OCI-LY1 (cell line): ENCODE data around the gene GLDN.

Experiments used
- EZH2 ChIP-seq: fragments of 200-600 bp; sonication (generic), shearing (Covaris generic); IDR thresholded peaks from 2 replicates; pipeline ENCODE4 v1.8.0; 2017; ENCODE audit warnings: borderline replicate concordance, mixed run types, mild to moderate bottlenecking, antibody characterized with exemption, low read length, moderate library complexity, mixed read lengths
- TF ChIP-seq, protein P1 (sequence below): fragments of 200-600 bp; sonication (generic), shearing (Covaris generic); IDR thresholded peaks from 2 replicates; pipeline ENCODE4 v1.5.1; 2017; ENCODE audit warnings: mild to moderate bottlenecking, antibody characterized with exemption, low read length, moderate library complexity, mixed read lengths

DNA sequence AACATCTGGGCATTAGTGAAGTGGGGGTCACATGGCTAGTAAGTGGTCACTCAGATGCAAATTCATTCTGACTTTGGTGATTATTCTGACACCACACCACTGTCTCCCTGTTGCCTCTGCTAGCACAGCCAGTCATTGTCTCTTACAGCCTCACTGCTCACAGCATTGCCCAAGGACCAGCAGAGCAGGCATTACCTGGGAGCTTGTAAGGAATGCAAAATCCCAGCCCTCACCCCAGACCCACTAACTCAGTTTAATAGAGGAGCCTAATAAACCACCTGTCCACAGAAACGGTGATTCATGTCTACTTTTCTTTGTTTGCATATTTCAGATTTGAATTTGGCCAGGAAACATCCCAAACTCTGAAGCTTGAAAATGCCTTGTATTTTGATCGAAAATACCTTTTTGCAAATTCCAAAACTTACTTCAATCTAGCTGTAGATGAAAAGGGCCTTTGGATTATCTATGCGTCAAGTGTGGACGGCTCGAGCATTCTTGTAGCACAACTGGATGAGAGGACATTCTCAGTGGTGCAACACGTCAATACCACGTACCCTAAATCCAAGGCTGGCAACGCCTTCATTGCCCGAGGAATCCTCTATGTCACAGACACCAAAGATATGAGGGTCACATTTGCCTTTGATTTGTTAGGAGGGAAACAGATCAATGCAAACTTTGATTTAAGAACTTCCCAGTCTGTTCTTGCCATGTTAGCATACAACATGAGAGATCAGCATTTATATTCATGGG is 62.7 kb downstream of the GLDN start:
- TF ChIP-seq, protein P1, sequence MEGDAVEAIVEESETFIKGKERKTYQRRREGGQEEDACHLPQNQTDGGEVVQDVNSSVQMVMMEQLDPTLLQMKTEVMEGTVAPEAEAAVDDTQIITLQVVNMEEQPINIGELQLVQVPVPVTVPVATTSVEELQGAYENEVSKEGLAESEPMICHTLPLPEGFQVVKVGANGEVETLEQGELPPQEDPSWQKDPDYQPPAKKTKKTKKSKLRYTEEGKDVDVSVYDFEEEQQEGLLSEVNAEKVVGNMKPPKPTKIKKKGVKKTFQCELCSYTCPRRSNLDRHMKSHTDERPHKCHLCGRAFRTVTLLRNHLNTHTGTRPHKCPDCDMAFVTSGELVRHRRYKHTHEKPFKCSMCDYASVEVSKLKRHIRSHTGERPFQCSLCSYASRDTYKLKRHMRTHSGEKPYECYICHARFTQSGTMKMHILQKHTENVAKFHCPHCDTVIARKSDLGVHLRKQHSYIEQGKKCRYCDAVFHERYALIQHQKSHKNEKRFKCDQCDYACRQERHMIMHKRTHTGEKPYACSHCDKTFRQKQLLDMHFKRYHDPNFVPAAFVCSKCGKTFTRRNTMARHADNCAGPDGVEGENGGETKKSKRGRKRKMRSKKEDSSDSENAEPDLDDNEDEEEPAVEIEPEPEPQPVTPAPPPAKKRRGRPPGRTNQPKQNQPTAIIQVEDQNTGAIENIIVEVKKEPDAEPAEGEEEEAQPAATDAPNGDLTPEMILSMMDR, result no peak
- TF ChIP-seq EZH2, result no peak
